Hepatocyte (in vitro differentiated cells): Measurements from ENCODE around the gene PARD3B. TPM values are rescaled to one million over a fixed set of nuclear protein-coding genes. Genes with fewer than 3 reads are reported as not detected.

ENCODE experiments used
- DNase-seq: peaks from one replicate; pipeline ENCODE4 v3.0.0-alpha.2; 2016; ENCODE audit warnings: low spot score
- H2AFZ ChIP-seq: fragments of 200-600 bp; sonication (generic); 2 replicates; pipeline ENCODE4 v1.6.0; 2016; ENCODE audit warnings: antibody characterized with exemption, mild to moderate bottlenecking
- H3K27ac ChIP-seq: fragments of 200-600 bp; sonication (generic); 2 replicates; pipeline ENCODE4 v1.5.1; 2016; ENCODE audit warnings: mild to moderate bottlenecking
- H3K27me3 ChIP-seq: fragments of 200-600 bp; sonication (generic); 2 replicates; pipeline ENCODE4 v1.6.1; 2016
- H3K36me3 ChIP-seq: fragments of 200-600 bp; sonication (generic); replicated peaks from 2 replicates; pipeline ENCODE4 v1.5.1; 2016; ENCODE audit warnings: low read depth; ENCODE audit not compliant: insufficient read depth
- H3K4me1 ChIP-seq: fragments of 200-600 bp; sonication (generic); 2 replicates; pipeline ENCODE4 v1.5.1; 2016; ENCODE audit warnings: mild to moderate bottlenecking, moderate library complexity; ENCODE audit not compliant: insufficient read depth
- H3K4me2 ChIP-seq: fragments of 200-600 bp; sonication (generic); 2 replicates; pipeline ENCODE4 v1.6.0; 2016
- H3K4me3 ChIP-seq: fragments of 200-600 bp; sonication (generic); 2 replicates; pipeline ENCODE4 v1.5.1; 2016; ENCODE audit warnings: mild to moderate bottlenecking
- H3K79me2 ChIP-seq: fragments of 200-600 bp; sonication (generic); 2 replicates; pipeline ENCODE4 v1.6.0; 2017; ENCODE audit warnings: mild to moderate bottlenecking
- H3K9me2 ChIP-seq: fragments of 200-600 bp; sonication (generic); replicated peaks from 2 replicates; pipeline ENCODE4 v1.6.0; 2017; ENCODE audit warnings: mild to moderate bottlenecking; ENCODE audit not compliant: insufficient read depth
- H3K9me3 ChIP-seq: fragments of 200-600 bp; sonication (generic); 2 replicates; pipeline ENCODE4 v1.5.1; 2016; ENCODE audit warnings: low read depth, mild to moderate bottlenecking
- H4K20me1 ChIP-seq: fragments of 200-600 bp; sonication (generic); 2 replicates; pipeline ENCODE4 v1.6.0; 2016; ENCODE audit warnings: mild to moderate bottlenecking; ENCODE audit not compliant: insufficient read depth, poor library complexity, severe bottlenecking
- CTCF ChIP-seq: fragments of 200-600 bp; sonication (generic); IDR thresholded peaks from 2 replicates; pipeline ENCODE4 v1.5.1; 2016; ENCODE audit warnings: antibody characterized with exemption, mild to moderate bottlenecking; ENCODE audit not compliant: poor library complexity
- EZH2 ChIP-seq: fragments of 200-600 bp; sonication (generic); IDR thresholded peaks from 2 replicates; pipeline ENCODE4 v1.6.1; 2016; ENCODE audit warnings: antibody characterized with exemption, mild to moderate bottlenecking, borderline replicate concordance
- EZH2phosphoT487 ChIP-seq: fragments of 200-600 bp; sonication (generic); IDR thresholded peaks from one replicate; pipeline ENCODE4 v1.6.1; 2018; ENCODE audit warnings: antibody characterized with exemption, mild to moderate bottlenecking, low read depth, moderate library complexity; ENCODE audit not compliant: unreplicated experiment, severe bottlenecking
- WGBS: methylation state at CpG from one replicate; pipeline ENCODE4 v1.1.6; 2016; ENCODE audit warnings: low lambda C conversion rate; ENCODE audit errors: missing lambda C conversion rate; 5-methylcytosine and 5-hydroxymethylcytosine counted together
- polyA plus RNA-seq: library from polyadenylated mRNA; unstranded; fragments of >200 nt; fragmentation: Nextera tagmentation; extraction: Ambion mirVana; gene quantifications from 2 replicates; pipeline ENCODE4 v1.2.1, GENCODE V29; 2016
- total RNA-seq: library from RNA; depleted of rRNA; stranded (reverse); fragments of >200 nt; gene quantifications from 2 replicates; pipeline ENCODE4 v1.2.3, GENCODE V29; 2014

PARD3B gene
- total and polyA plus RNA-seq, 2 experiments from 2014 or later = 11.5 to 21.7 TPM

GRCh38 chr2:204842068-204842467, 296.8 kb downstream of the PARD3B start:
- peaks cover 2% of the 10 kb centered on the region for H3K79me2 ChIP-seq
- no peaks in the 10 kb centered on the region for H3K36me3 ChIP-seq
- H2AFZ ChIP-seq = no peak overlapping the region
- peak overlapping the region; percentile 21 for H3K4me2 ChIP-seq
- TF ChIP-seq CTCF = no peak
- no peak for TF ChIP-seq EZH2
- no peak for TF ChIP-seq EZH2phosphoT487
- H4K20me1 ChIP-seq = no peaks in the 10 kb centered on the region
- H3K4me1 ChIP-seq = peaks cover 4% of the 10 kb centered on the region
- H3K9me2 ChIP-seq = no peaks in the 10 kb centered on the region
- no peak overlapping the region for H3K4me3 ChIP-seq
- H3K9me3 ChIP-seq = no peaks in the 10 kb centered on the region
- no peak for DNase-seq
- 95% methylated on average over 1 of the region's 1 CpG for WGBS
- H3K27me3 ChIP-seq = no peaks in the 10 kb centered on the region
- peak overlapping the region; percentile 22 for H3K27ac ChIP-seq

GRCh38 chr2:204842661-204843485, 297.6 kb downstream of the PARD3B start:
- Histone ChIP-seq H3K9me2 (no peaks in the 10 kb centered on the region), H3K27ac (peak overlapping the region; percentile 38), H3K4me1 (peaks cover 4% of the 10 kb centered on the region), H3K4me3 (no peak overlapping the region), H3K79me2 (peaks cover 2% of the 10 kb centered on the region), H2AFZ (peak overlapping the region; percentile 0), H3K9me3 (no peaks in the 10 kb centered on the region), H3K27me3 (no peaks in the 10 kb centered on the region), H3K36me3 (no peaks in the 10 kb centered on the region), H4K20me1 (no peaks in the 10 kb centered on the region), H3K4me2 (peak overlapping the region; percentile 21)
- no peak for TF ChIP-seq EZH2phosphoT487
- TF ChIP-seq CTCF = no peak
- peak; percentile 64 for DNase-seq
- WGBS = 68% methylated on average over 9 of the region's 9 CpGs

- Histone ChIP-seq H3K4me3 (no peak overlapping the region), H3K4me2 (no peak overlapping the region), H3K9me3 (no peaks in the 10 kb centered on the region), H2AFZ (no peak overlapping the region), H3K79me2 (peaks cover 2% of the 10 kb centered on the region), H3K36me3 (no peaks in the 10 kb centered on the region), H3K9me2 (no peaks in the 10 kb centered on the region), H4K20me1 (no peaks in the 10 kb centered on the region), H3K27ac (no peak overlapping the region), H3K4me1 (peaks cover 4% of the 10 kb centered on the region), H3K27me3 (no peaks in the 10 kb centered on the region)
- TF ChIP-seq EZH2phosphoT487 = no peak
- no peak for TF ChIP-seq EZH2
- no peak for TF ChIP-seq CTCF
- WGBS = 82% methylated on average over 4 of the region's 4 CpGs
- DNase-seq = no peak
These were observed 301.2 kb downstream of the PARD3B start for GRCh38 chr2:204846471-204846870.
